Neural progenitor cell (in vitro differentiated cells): Measurements from ENCODE around the gene SF3B6.

Source experiments
- CTCF ChIP-seq: fragments of 200-600 bp; sonication (generic); IDR thresholded peaks from 2 replicates; pipeline ENCODE4 v1.5.1; 2017; ENCODE audit warnings: antibody characterized with exemption, mild to moderate bottlenecking
- EZH2 ChIP-seq: fragments of 200-600 bp; sonication (generic); IDR thresholded peaks from 2 replicates; pipeline ENCODE4 v1.6.1; 2017; ENCODE audit warnings: antibody characterized with exemption, mild to moderate bottlenecking, moderate library complexity

DNA sequence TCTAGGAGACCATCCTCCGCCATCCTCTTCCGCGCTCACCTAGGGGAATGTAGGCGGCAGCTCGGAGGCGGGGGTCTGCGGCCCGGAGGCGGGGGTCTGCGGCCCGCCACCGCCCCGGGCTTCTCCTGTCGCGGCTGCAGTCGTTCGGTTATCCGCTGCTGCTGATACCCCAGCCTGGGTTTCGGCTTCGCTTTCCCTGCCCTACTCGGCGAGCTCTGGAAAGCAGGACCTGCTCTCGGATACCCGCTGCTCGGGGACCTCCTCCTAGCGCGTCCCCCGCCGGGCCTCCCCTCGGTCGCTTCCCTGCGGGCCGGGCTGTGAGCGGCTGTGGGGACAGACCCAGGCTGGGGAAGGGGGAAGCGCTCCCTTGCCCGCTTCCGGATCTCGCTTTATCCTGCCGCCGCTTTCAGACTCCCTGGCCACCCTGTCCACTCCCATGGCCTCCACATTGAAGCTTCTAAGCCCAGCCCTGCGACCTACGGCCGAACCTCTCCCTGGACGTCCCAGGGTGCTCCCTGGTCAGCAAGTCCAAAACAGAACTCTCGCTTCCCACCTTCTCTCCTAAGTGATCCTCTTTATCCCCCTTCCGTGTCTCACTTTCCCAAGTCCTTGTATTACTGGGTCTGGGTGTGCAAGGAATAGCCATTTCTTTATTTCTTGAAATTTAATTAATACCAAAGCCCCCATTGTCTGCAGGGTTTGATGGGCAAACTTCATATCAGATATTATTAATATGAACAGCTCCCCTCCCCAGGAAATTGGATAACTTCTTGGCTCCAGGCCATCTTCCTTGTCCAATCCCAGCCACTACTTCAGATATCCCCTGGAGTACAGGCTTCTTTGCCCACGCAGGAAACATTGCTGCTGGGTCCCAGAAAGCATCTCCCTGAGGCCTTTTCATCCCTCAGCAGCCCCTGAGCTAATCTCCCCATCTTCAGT is 25.8 kb downstream of the SF3B6 start:
- no peak for TF ChIP-seq CTCF
- TF ChIP-seq EZH2: no peak
